Subcutaneous adipose tissue (tissue), 4 donors: ENCODE results near the gene MRPL55. TPM values are rescaled to one million over a fixed set of nuclear protein-coding genes. Genes with fewer than 3 reads are reported as not detected.

ENCODE experiments used
- CTCF ChIP-seq: fragments of 450-650 bp; IDR thresholded peaks from one replicate; pipeline ENCODE4 v1.5.1; 2016; ENCODE audit warnings: low read depth, mild to moderate bottlenecking, control low read depth, antibody characterized with exemption, moderate library complexity
- total RNA-seq, 4 donors: library from RNA; depleted of rRNA; stranded (reverse); fragments of >200 nt; gene quantifications; one replicate each; pipeline ENCODE4 v1.1.0, GENCODE V29; 2016

The MRPL55 gene
- total RNA-seq, 4 donors from 2014 or later = 45.3 to 102 (median 49.9) TPM

GRCh38 chr1:228091084-228091483 is 18.0 kb downstream of the MRPL55 start:
- no peak for TF ChIP-seq CTCF

GRCh38 chr1:228090613-228091081 is 18.5 kb downstream of the MRPL55 start:
- TF ChIP-seq CTCF = no peak

GRCh38 chr1:228089519-228090380 is 19.3 kb downstream of the MRPL55 start:
- no peak for TF ChIP-seq CTCF

GRCh38 chr1:228088586-228089498 is 20.3 kb downstream of the MRPL55 start:
- TF ChIP-seq CTCF = no peak

- TF ChIP-seq CTCF = no peak
Measured at GRCh38 chr1:228087771-228088251, 21.3 kb downstream of the MRPL55 start.

GRCh38 chr1:228085287-228085951 is 23.7 kb downstream of the MRPL55 start:
- TF ChIP-seq CTCF = no peak
